ENCODE measurements around the gene SPAG4. TPM values are rescaled to one million over a fixed set of nuclear protein-coding genes. Genes with fewer than 3 reads are reported as not detected.
A peak's percentile ranks its signal among the peaks of the same experiment; 100 is the strongest.

The SPAG4 gene
- polyA plus RNA-seq, 4 donors: 2.5 to 5.2 (median 3.7) TPM

- peak in 2 of 4 donors; percentile 68 to 71 for DNase-seq (ENCODE audit: low read depth in 4 of 4, low spot score in 3 of 4)
These were observed 3.8 kb downstream of the SPAG4 start for GRCh38 chr20:35619196-35620095.

DNA sequence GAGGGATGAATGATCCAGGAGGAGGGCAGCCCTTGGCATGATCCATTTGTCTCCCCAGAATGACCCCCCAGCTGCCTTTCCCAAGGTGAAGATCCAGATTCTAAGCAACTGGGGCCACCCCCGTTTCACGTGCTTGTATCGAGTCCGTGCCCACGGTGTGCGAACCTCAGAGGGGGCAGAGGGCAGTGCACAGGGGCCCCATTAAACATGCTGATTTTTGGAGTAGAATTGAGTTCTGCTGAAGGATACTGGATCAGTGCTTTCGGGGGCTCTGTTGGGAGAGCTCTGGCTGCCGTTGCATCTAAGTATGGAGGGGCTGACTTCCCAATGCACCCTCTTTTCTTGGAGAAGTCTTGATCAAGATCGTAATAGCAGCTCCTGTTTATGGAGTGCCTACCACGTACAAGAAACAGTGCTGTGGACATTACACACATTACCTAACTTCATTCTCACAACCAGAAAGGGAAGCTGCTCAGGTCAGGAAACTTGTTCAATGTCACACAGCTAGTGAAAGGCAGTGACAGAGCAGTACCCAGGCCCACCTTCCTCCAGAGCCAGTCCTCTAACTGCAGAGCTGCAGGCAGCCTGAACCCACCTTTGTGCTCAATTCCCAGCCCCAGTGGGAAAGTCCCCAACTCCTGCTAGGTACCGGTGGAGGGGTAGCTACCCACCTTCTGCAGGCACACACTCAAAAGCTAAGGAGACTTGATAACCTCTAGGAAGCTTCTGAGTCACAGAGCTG lies 5.4 kb downstream of the SPAG4 start:
- DNase-seq (ENCODE audit: low read depth in 4 of 4, low spot score in 3 of 4): no peak

DNA sequence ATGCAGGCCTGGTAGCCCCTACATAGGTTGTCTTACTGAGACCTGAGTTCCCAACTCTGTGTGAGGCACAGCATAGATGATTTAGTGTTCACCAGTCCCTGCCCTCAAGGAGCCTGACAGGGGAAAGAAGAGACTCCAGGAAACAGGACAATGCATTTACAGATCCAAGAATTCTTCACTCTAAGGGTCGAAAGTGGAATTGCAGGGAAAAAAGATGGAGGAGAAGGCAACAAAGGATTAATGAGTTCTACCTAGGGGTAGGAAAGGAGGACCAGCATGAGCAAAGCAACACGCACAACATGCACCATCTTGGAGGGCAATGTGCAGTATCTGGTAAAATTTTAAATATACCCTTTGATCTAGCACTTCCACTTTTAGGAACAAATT lies 5.9 kb downstream of the SPAG4 start:
- no peak for DNase-seq (ENCODE audit: low read depth in 4 of 4, low spot score in 3 of 4)

DNA sequence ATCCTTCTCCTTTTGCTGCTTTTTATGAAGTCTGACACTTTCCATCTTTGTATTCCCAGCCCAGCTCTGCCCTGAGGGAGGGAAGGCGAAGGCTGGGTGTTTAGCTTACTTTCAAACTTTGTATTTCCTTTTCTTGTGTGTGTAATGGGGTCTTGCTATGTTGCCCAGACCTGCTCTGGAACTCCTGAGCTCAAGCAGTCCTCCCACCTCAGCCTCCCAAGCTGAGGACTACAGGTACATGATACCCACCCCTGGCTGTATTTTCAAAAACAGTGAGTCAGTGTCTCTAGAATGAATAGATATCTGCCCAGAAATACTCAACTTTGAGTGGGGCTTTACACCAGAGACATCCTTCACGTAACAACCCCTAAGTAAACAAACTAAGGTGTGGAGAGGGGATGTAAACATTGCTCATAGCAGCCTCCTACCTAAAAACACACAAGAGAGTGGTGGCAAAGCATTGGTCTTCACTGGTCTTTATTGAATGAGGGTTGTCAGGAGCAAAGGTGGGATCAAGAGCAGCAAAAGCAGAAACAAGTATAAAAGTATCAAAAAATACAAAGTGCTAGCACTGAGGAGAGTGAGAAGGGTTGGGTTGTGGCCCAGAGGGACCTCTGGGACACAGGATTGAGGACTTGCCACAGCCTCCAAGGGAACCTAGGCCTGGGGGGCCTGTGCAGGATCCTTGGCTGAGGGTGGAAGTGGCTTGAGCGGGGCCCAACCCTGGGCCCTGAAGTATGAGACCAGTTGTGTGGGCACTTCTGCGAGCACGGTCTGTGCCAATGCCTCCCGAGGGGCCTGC lies 10.2 kb downstream of the SPAG4 start:
- no peak for DNase-seq (ENCODE audit: low read depth in 4 of 4, low spot score in 3 of 4)

- no peak for DNase-seq (ENCODE audit: low read depth in 4 of 4, low spot score in 3 of 4)
These were observed 10.9 kb downstream of the SPAG4 start for GRCh38 chr20:35626386-35627001.

- DNase-seq (ENCODE audit: low read depth in 4 of 4, low spot score in 3 of 4): no peak
These were observed 11.5 kb downstream of the SPAG4 start for GRCh38 chr20:35627121-35627520.

DNA sequence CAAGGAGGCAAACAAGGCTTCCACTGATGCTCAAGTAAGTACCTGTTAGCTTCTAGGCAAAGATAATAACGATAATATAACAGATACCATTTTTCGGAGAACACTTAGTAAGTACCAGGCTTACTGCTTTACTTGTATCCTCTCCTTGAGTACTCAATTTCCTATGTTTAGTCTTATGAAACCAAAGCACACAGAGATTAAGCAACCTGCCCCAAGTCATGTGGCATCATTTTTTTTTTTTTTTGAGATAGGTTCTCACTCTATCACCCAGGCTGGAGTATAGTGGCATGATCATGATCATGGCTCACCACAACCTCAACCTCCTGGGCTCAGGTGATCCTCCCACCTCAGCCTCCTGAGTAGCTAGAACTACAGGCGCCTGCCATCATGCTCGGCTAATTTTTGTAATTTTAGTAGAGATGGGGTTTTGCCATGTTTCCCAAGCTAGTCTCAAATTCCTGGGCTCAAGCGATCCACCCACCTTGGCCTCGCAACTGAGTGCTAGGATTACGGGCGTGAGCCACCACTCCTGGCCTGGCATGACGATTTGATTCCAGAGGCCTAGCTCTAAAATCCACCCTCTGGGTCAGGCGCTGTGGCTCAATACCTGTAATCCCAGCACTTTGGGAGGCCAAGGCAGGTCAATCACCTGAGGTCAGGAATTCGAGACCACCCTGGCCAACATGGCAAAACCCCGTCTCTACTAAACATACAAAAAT lies 14.0 kb downstream of the SPAG4 start:
- no peak for DNase-seq (ENCODE audit: low read depth in 4 of 4, low spot score in 3 of 4)

- DNase-seq (ENCODE audit: low read depth in 4 of 4, low spot score in 3 of 4): no peak
These were observed 15.0 kb downstream of the SPAG4 start for GRCh38 chr20:35630636-35631035.

- no peak for DNase-seq (ENCODE audit: low read depth in 4 of 4, low spot score in 3 of 4)
These were observed 17.0 kb downstream of the SPAG4 start for GRCh38 chr20:35632539-35633115.

- no peak for DNase-seq (ENCODE audit: low read depth in 4 of 4, low spot score in 3 of 4)
These were observed 20.0 kb downstream of the SPAG4 start for GRCh38 chr20:35635652-35636051.

DNA sequence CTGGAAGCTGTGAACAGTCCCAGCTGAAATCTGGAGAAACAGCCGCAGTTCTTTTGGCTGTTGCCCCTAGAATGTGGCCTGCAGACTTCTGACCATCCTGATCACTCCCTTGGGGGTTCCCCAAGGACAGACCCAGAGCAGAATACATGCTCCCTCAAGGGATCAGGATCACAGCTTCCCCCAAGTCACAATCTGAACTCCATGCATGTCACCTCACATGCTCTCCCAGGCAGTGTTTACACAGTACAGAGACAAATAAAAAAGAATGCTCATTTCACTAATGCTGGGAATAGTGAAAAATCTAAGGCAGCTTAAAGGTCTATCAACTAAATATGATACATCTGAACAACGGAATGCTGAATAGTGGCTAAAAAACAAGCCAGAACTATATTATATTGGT lies 20.5 kb downstream of the SPAG4 start:
- no peak for DNase-seq (ENCODE audit: low read depth in 4 of 4, low spot score in 3 of 4)

DNA sequence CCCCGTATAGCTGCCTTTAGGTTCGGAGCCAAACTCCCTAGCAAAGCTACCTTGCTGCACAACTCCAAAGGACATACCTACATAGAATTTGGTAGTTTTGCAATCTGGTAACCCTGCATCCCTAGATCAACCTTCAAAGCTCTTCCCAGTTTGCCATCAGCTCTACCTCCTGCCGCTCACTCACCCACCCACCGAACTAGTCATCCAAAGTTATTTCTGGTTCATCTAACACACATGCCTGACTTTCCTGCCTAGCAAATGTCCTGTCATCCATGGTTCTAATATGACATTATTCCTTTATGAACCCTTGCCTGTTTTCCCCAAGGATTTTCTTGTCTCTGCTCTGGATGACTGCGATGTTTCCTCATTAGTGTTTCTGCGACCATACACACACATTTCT lies 21.6 kb downstream of the SPAG4 start:
- DNase-seq (ENCODE audit: low read depth in 4 of 4, low spot score in 3 of 4): no peak

- DNase-seq (ENCODE audit: low read depth in 4 of 4, low spot score in 3 of 4): no peak
These were observed 23.1 kb downstream of the SPAG4 start for GRCh38 chr20:35638751-35639150.

GRCh38 chr20:35640724-35641123 lies 25.1 kb downstream of the SPAG4 start:
- DNase-seq (ENCODE audit: low read depth in 4 of 4, low spot score in 3 of 4): no peak

- no peak for DNase-seq (ENCODE audit: low read depth in 4 of 4, low spot score in 3 of 4)
These were observed 26.1 kb downstream of the SPAG4 start for GRCh38 chr20:35641743-35642142.

DNA sequence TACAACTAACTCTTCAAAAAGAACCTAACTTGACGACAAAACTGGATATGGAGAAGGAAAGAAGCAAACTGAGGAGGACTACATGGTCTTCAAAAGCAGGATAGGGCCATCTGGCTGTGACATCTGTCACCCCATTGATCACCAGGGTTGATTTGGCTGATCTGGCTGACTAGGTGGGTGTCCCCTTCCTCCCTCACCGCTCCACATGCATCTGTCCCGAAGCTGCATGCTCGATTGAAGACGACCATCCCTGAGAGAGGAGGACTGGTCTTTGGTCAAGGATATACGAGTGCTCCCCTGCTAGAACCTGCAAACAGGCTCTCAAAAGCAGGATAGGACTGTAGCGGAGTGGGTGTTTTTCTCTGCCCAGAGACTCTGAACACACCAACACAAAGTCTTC lies 27.4 kb downstream of the SPAG4 start:
- DNase-seq (ENCODE audit: low read depth in 4 of 4, low spot score in 3 of 4): no peak

GRCh38 chr20:35644806-35645205 lies 29.2 kb downstream of the SPAG4 start:
- DNase-seq (ENCODE audit: low read depth in 4 of 4, low spot score in 3 of 4): no peak

GRCh38 chr20:35648836-35649235 lies 33.2 kb downstream of the SPAG4 start:
- no peak for DNase-seq (ENCODE audit: low read depth in 4 of 4, low spot score in 3 of 4)

DNA sequence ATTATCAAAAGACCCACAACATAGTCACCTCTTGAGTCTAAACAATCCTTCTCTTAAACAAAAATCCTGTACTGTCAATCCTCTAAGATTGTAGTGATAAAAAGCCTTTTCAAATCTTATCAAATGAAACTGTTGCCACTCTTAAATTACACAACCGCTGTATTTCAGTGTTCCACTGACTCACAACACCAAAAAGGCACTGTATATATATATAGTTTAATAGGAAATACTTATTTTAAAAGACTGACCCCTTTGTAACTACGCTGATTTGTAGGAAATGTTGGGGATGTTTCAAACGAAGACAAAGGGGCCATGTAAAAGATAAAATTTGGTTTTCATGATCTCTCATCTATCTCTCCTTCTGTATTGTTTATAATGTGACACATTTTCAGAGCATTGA lies 35.0 kb downstream of the SPAG4 start:
- DNase-seq (ENCODE audit: low read depth in 4 of 4, low spot score in 3 of 4): no peak

DNA sequence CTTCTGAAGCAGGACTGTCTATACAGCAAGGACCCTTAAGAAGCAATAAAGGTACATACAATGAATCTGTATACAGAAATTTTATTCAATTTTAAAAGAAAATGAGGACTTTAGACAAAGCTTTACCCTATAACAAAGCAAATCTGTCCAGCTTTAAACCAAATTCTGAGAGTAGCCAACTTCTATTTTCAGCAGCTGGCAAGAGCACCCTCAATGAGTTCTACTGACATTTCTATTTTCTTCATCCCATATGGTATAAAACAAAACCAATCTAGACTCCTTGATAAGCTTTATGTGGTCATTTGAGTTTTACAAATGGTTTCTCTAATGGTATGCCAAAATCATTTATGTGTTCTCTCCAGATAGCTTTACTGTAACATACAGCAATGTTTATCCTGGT lies 36.3 kb downstream of the SPAG4 start:
- DNase-seq (ENCODE audit: low read depth in 4 of 4, low spot score in 3 of 4): no peak

Data from left renal pelvis (tissue), 4 donors.